GM12875 (cell line): Measurements from ENCODE around the gene CHRNB2.

ENCODE experiments used
- H3K4me3 ChIP-seq: one replicate; pipeline ENCODE4 v1.5.1; 2011; ENCODE audit warnings: low read depth, low read length, control low read depth
- TF ChIP-seq, protein P1 (sequence below): IDR thresholded peaks from 2 replicates; pipeline ENCODE4 v1.5.1; 2011; ENCODE audit warnings: low read depth, mild to moderate bottlenecking, control low read depth, inconsistent platforms, low read length, moderate library complexity, borderline replicate concordance; ENCODE audit not compliant: insufficient read depth

Gene CHRNB2

DNA sequence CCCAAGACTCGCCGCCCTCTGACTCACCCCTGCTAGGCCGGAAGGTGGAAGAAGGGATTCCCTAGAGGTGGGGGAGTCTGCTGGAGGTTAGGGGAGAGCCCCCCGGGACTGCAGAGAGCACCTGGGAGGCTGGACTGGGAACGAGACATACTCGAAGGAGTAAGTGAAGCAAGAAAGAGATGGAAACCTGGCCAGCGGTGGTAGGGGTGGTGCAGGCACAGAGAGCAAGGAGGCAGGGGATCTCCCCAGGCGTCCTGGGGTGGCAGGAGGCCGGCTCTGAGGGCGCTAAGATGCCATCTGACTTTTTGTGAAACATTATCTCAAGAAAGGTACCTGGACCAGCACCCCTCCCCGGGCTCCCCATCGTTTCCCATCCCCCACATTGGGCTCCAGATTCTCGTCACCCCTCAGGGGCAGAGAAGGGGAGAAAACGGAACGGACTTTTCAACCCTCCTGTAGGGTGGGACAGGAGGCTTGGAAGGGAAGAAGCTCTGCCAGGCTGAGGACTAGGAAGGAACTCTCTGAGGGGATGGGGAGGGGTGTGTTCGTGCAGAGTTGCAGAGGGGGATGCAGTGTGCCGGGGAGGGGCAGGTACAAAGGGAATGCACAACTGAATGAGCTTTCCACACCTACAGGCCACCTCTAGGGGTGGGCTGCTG lies 708 bp downstream of the CHRNB2 start:
- TF ChIP-seq, protein P1, sequence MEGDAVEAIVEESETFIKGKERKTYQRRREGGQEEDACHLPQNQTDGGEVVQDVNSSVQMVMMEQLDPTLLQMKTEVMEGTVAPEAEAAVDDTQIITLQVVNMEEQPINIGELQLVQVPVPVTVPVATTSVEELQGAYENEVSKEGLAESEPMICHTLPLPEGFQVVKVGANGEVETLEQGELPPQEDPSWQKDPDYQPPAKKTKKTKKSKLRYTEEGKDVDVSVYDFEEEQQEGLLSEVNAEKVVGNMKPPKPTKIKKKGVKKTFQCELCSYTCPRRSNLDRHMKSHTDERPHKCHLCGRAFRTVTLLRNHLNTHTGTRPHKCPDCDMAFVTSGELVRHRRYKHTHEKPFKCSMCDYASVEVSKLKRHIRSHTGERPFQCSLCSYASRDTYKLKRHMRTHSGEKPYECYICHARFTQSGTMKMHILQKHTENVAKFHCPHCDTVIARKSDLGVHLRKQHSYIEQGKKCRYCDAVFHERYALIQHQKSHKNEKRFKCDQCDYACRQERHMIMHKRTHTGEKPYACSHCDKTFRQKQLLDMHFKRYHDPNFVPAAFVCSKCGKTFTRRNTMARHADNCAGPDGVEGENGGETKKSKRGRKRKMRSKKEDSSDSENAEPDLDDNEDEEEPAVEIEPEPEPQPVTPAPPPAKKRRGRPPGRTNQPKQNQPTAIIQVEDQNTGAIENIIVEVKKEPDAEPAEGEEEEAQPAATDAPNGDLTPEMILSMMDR, result no peak
- H3K4me3 ChIP-seq, result no peak overlapping the region

DNA sequence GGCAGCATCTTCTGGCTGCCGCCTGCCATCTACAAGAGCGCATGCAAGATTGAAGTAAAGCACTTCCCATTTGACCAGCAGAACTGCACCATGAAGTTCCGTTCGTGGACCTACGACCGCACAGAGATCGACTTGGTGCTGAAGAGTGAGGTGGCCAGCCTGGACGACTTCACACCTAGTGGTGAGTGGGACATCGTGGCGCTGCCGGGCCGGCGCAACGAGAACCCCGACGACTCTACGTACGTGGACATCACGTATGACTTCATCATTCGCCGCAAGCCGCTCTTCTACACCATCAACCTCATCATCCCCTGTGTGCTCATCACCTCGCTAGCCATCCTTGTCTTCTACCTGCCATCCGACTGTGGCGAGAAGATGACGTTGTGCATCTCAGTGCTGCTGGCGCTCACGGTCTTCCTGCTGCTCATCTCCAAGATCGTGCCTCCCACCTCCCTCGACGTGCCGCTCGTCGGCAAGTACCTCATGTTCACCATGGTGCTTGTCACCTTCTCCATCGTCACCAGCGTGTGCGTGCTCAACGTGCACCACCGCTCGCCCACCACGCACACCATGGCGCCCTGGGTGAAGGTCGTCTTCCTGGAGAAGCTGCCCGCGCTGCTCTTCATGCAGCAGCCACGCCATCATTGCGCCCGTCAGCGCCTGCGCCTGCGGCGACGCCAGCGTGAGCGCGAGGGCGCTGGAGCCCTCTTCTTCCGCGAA lies 3.8 kb downstream of the CHRNB2 start:
- TF ChIP-seq, protein P1, result no peak

DNA sequence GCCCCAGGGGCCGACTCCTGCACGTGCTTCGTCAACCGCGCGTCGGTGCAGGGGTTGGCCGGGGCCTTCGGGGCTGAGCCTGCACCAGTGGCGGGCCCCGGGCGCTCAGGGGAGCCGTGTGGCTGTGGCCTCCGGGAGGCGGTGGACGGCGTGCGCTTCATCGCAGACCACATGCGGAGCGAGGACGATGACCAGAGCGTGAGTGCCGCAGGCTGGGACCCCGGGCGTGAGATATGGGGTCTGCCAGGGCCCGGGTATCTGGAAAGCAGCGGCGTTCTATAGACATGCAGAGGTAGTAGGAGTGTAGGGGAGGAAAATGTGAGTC lies 4.3 kb downstream of the CHRNB2 start:
- TF ChIP-seq, protein P1, result no peak
- H3K4me3 ChIP-seq, result no peak overlapping the region

More for the DNA sequence above, 3.8 kb downstream of the CHRNB2 start:
- no peak overlapping the region for H3K4me3 ChIP-seq

DNA sequence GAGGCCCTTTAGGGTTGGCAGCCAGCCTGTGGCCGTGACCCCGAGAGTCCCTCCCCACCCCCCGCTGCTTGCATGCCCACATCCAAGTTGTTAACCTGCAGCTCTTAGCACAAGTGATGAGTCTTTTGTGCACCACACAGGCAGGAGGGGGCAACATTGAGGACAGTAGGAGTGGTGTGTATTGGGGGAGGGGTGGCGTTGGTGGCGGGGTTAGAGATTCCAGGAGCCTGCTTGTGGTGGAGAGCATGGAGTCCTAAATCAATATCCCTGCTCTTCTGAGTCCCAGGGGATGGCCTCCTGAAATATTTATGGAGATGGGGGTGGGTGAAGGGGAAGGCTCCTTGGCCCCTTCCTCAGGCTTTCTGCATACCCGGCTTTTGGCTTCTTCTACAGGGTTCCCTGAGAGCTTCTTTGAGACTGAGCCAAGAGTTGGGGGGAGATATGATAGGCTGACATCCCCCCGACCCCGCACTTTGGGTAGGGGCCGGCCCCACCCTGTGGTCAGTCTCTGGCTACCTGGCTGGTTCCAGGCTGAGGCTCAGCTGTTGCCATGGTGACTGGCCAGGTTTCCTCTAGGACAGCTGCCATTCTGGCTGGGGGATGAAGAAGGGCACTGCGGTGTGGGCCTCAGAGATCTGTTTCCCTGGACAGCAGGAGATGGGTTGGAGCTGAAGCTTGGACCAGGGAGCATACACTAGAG lies 5.0 kb downstream of the CHRNB2 start:
- no peak overlapping the region for H3K4me3 ChIP-seq
- TF ChIP-seq, protein P1, result no peak

DNA sequence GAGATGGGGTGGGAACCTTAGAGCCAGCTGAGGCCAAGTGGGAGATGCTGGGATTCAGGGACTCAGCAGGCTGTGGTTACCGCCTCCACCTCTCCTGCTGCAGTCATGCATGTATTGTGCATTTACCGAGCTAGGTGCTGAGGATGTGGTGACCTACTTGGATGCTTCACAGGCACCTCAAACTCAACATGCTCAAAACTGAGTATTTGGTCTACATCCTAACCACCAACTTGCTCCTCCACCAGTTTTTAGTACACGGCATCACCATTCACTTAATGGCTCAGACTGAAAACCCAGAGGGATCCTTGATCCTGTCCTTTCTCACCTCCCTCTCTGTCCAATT lies 5.6 kb downstream of the CHRNB2 start:
- no peak overlapping the region for H3K4me3 ChIP-seq
- TF ChIP-seq, protein P1, result no peak

DNA sequence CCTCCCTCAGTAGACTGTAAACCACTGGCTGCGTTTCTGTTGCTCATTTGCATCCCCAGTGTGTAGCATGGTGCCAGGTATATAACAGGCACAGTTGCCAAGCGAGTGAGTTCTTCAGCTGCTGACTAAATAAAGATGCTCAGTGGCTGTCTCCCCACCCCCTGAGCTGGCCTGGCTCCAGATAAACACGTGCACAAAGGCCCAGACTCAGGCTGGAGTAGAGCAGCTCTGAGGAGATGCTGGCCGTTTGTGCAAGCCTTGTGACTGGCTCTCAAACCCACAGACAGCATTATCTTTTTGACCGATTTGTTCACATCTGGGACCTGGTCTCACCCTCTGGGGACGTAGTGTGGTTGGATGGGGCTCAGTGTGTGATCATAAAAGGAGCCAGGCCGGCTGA lies 7.1 kb downstream of the CHRNB2 start:
- no peak overlapping the region for H3K4me3 ChIP-seq
- TF ChIP-seq, protein P1, result no peak
